Activated CD4-positive, CD25-positive, alpha-beta regulatory T cell (primary cell): ENCODE measurements around the gene DEPDC5.
"Not testable (repeated sequence)": the region's sequence is repeated elsewhere in the genome, so short reads cannot be mapped to it uniquely, and the experiment has no call there.

Source experiments
- DNase-seq, 4 experiments: peaks; one replicate each; lab custom pipeline; 2025; lab: John Stamatoyannopoulos, UW

DEPDC5 gene

DNA sequence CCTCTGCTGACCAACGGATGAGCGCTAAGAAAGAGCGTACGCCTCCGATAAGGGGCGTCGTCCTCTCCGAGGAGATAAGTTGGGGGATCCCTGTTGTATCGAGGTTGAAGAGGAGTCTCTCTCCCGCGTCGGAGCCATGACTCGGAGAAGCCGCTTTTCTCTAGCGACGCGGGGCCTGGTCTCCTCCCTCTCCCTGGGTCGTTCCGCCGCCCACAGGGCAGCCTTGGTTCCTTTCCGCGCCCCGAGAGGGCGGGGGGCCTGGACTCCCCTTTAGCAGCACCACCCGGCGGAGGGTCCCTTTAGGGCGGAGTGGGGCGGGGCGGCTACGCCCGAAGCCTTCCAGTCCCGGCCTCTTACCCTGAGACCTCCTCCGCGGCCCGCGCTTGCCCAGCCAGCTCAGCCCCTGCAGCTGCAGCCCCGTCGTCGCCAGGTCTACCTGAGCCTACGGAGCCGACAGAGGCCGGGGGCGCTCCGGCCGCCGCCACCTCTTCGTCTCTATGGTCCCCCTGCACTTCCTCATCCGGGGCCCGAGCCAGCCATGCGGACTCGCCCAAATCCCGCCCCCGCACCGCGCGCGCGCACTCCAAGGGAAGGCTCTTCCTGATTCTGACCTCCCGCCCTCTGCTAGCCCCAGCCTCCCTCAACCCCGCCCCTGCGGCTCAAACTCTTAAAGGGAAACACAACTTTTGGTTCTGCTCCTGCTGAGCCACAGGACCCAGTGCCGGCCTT lies 4.0 kb upstream of the DEPDC5 start, which contains the start of gene PRR14L:
Gene PRR14L, minus strand, starts transcription at position 497 of the 729 bp plus-strand sequence. CDS start 11,272 bp downstream, outside the sequence.
- peak; percentile 97 to 99 (median 98) for DNase-seq

DNA sequence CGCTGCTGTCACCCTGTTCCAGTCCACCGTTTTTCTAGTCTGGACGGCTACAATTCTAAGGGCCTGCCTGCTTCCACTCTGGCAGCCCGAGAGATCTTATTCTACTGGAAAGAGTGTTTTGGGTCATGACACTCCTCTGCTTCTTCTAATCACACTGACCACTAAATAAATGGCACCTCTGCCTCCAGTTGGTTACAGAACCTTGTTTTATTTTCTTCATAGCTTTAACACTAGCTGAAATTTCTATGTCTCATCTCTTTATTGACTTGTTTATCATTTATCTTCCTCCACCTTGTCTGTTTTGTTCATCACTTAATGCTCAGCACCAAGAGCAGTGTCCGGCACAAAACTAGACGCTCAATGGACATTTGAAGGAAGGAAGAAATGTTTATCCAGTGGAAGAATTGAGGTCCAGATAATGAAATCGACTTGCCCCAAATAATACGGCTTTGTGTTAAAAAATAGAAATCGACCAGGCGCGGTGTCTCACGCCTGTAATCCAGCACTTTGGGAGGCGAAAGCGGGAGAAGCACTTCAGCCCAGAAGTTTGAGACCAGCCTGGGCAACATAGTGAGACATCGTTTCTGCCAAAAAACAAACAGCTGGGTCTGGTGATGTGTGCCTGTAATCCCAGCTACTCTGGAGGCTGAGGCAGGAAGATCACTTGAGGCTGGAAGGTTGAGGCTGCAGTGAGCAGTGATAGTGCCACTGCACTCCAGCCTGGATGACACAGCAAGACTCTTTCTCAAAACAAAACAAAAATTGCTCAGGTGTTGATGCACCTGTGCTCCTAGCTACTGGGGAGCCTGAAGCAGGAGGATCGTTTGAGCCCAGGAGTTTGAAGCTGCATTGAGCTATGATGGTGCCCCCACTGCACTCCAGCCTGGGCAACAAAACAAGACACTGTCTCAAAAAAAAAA lies 3.2 kb upstream of the DEPDC5 start:
- DNase-seq = no peak

DNA sequence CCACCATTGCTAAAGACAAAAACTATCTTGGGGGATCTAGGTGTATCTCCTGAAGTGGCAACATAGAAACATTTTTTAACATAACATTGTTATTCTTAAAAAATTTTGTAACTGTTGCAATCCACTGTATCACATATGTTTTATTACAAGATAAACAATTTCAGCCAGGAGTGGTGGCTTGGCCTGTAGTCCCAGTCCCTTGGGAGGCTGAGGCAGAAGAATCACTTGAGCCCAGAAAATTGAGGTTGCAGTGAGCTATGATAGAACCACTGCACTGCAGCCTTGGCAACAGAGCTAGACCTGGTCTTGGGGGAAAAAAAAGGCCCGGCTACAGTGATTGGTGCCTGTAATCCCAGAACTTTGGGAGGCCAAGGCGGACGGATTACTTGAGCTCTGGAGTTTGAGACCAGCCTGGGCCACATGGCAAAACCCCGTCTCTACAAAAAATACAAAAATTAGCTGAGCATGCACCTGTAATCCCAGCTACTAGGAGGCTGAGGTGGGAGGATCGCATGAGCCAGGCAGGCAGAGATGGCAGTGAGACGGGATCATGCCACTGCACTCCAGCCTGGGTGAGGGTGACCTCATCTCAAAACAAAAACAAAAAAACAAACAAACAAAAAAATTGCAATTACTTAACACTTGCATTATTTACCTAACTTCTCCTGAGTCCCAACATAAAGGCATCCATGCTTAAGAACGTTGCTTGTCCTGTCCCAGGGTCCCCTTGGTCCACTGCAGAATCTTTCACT lies 1.5 kb upstream of the DEPDC5 start:
- no peak for DNase-seq

DNA sequence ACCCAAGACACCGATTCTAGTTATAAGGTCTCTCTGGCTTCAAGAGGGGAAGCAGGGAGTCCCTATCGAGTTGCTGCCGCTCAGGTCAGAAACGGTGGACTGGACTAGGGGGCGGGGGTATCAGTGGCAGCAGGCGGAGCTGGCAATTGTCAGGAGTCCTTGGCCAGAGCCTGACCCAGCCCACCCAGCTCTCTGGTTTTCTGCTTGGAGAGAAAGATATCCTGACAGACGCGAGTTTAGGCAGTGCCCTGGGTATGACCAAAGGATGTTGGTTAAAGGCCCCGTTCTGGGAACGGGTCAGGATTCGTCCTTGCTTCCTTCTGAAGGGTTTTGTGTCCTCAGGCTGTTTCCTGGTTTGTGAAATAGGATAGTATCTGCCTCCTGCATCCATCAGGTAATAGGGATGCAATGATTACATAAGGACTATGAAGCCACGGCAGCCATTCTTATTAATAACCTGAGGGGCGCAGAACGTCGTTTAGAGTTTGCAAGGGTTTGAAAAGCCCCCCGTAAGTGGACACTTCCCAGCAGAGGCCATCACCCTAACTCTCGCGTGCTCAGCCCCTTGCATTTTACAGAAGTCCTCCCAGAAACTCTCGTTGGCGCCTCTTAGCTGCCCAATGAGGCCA lies 700 bp upstream of the DEPDC5 start:
- DNase-seq = no peak

DNA sequence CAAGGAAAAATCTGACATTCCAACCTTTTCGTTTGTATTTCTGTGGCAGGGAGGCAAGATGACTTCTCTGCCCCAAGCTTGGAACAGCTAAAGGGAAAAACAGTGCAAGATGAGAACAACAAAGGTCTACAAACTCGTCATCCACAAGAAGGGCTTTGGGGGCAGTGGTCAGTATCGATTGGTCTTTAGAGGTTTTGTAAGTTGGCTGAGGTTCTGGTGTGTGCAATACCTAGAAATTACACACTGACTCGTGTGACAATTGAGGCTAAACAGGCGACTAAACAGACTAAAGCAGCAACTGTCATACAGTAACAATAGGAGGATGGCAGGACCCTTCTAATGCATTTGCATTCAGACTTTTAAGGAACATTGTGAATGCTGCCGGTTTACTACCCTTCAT lies 994 bp downstream of the DEPDC5 start:
- DNase-seq = no peak

DNA sequence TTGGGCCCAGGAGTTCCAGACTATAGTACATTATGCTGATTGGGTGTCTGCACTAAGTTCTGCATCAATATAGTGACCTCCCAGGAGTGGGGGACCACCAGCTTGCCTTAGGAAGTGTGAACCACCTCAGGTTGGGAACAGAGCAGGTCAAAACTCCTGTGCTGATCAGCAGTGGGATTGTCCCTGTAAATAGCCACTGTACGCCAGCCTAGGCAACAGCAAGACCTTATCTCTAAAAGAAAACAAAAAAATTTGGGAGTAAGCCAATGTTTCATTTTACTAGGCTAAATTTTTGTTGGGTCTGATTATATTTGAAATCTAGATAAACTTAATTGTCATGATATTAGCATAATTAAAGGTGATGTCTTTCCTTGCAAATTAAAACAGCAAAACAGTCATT lies 3.4 kb downstream of the DEPDC5 start:
- no peak for DNase-seq

DNA sequence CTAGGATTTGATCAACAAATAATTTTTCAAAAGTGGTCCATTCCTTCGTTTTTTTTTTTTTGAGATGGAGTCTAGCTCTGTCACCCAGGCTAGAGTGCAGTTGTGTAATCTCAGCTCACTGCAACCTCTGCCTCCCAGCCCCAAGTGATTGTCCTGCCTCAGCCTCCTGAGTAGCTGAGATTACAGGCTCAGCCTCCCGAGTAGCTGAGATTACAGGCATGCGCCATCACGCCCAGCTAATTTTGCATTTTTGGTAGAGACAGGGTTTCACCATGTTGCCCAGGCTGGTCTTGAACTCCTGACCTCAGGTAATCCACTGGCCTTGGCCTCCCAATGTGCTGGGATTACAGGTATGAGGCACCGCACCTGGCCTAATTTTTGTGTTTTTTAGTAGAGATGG lies 5.0 kb downstream of the DEPDC5 start:
- DNase-seq = not testable (repeated sequence)

DNA sequence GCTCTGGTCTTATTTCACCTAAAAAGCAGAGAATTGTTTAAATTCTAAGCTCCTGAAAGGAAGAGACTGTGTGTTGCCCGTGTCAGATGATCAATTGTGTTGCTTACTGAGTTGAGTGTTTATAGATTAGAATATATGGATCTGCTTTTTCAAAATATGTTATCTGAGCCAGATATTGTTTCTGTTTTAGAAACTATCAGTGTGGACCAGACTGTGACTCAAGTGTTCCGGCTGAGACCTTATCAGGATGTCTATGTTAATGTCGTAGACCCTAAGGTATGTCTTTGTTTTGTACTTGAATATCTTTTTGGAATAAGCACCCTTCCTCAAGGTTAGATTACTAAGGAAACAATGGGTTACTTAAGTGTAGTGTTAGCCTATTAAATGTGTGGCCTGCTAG lies 11.0 kb downstream of the DEPDC5 start:
- DNase-seq = no peak

DNA sequence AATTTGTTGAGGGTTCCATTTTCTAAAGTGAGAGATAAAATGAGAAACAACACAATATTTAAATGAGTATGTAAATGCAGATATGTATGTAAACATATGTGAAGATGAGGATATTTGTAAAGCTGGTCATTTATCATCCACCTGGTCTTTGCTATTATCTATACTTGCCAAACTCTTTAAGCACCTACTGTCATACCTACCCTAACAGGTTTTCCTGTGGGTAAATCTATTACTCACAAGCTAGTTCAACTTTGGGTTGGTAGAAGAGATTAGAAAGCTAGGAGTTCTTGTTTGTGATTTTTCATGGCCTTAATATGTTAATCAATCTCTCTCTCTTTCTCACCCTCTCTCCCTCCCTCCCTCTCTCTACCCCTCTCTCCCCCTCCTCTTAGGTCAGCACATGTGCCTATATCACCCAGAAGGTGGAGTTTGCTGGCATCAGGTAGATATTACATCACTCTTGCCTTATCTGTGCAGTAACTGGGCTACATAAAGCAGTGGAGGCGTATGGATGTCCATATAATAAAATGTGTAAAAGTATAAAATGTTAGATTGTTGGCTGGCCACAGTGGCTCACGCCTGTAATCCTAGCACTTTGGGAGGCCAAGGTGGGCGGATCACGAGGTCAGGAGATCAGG lies 14.7 kb downstream of the DEPDC5 start:
- DNase-seq = no peak

DNA sequence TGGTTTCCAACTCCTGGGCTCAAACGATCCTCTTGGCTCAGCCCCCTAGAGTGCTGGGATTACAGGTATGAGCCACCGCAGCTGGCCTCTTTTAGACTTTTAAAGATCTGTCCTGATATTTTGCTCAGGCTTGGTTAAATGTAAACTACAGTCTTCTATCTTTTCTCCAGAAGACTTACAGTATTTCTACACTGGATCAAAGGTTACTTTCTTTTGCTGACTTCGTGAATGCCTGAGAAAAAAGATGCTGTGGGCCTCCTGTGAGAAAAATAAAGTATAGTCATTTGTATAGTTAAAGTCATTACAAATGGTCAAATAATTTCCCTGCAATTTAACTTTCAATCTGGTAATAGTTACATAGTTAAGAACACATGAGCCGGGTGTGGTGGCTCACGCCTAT lies 19.6 kb downstream of the DEPDC5 start:
- DNase-seq = no peak

DNA sequence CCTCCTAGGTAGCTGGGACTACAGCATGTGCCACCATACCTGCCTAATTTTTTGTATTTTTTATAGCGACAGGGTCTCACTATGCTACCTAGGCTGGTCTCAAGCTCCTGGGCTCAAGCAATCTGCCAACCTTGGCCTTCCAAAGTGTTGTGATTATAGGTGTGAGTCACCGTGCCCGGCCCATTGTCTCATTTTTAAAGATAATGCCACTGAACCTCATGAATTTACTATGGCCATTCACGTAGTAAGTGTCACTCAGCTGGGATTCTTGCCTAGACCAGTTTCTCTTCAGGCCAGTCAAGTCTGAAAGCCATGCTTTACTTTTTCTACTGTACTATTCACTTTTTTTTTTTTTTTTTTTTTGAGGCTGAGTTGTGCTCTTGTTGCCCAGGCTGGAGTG lies 22.4 kb downstream of the DEPDC5 start:
- DNase-seq = no peak

DNA sequence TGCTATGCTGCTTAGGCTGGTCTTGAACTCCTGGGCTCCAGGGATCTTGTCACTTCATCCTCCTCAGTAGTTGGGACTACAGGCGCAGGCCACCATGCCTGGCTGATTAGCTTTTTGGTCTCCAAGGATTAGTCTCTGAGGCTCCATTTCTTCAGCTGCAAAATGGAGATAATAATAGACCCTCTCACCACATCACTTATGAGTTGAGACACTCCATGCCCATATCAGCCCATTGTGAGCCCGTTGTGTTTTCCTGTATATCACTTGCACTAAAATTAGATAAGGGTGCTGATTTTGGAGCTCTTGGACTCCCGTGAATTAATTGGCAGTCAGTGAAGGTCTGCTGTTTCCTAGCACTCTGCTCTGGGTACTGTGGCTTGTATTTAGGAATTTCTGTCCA lies 36.0 kb downstream of the DEPDC5 start:
- no peak for DNase-seq

DNA sequence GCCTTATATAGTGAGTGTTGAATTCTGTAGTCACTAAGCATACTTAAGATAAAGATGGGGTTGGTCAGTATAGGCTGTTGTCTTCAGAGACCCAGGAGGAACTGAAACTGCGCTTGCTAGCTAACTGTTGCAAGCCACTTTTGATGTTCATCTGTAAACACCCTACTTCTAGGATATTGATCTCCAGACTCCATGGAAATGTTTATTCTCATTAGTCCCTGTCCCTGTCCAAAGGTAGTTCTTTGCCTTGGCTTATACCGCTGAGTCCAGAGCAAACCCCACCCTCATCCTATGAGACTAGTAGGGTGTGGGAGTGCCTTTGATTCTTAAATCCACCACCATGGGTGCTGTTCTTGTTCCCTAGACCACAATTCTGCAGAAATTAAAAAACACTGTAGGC lies 36.4 kb downstream of the DEPDC5 start:
- DNase-seq = no peak

DNA sequence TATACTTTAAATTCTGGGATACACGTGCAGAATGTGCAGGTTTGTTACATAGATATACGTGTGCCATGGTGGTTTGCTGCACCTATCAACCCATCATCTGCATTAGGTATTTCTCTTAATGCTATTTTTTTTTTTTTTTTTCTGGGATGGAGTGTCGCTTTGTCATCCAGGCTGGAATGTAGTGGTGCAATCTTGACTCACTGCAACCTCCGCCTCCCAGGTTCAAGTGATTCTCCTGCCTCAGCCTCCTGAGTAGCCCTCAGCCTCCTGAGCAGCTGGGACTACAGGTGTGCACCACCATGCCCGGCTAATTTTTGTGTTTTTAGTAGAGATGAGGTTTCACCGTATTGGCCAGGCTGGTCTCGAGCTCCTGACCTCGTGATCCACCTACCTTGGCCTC lies 45.5 kb downstream of the DEPDC5 start:
- not testable (repeated sequence) for DNase-seq

DNA sequence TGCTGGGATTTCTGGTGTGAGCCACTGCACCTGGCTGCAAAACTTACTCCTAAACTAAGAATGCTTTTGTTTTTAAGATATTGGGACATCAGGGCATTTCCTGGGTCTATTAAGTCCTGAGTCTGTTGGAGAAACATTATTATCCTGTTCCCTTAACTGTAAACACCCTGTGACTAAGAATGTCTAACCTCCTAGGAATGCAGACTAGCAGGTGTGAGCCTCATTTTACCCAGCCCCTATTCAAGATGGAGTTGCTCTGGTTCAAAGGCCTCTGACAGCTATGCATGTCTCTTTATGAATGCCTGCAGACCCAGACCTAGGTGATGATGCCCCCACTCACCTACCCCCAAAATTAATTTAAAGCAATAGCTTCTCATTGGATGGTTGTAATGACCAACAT lies 46.2 kb downstream of the DEPDC5 start:
- no peak for DNase-seq

DNA sequence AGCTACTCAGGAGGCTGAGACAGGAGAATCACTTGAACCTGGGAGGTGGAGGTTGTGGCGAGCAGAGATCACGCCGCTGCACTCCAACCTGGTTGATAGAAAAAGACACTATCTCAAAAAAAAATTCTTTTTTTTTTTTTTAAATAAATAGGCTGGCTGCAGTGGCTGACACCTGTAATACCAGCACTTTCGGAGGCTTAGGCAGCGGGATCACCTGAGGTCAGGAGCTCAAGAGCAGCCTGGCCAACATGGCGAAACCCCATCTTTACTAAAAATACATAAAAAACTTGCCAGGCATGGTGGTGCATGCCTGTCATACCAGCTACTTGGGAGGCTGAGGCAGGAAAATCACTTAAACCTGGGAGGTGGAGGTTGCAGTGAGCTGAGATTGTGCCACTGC lies 47.0 kb downstream of the DEPDC5 start:
- DNase-seq = not testable (repeated sequence)

DNA sequence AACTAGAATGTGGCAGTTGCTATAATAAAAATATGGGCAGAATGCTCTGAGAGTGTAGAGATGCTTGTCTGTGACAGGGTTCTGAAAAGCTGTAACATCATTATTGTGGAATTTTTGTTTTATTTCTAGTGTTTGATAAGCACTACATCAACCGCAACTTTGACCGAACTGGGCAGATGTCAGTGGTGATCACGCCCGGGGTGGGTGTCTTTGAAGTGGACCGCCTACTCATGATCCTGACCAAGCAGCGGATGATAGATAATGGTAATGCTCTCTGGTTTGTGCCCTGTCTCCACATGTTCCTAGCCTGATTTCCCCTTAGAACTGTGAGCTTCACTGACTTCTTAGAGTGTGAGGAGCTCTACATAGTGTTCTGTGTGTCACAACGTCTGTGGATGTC lies 48.8 kb downstream of the DEPDC5 start:
- no peak for DNase-seq

DNA sequence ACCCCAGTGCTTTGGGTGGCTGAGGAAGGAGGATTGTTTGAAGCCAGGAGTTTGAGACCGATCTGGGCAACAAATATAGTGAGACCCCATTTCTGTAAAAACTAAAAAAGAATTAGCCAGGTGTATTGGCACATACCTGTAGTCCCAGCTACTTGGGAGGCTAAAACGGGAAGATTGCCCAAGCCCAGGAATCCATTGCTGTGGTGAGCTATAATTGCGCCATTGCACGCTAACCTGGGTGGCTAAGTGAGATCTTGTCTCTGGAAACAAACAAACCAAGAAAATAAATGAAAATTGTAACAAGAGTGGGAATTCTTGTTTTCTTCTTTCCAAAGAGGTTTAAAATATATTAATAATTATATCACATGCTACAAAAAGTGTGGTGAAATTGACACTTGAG lies 52.9 kb downstream of the DEPDC5 start:
- DNase-seq = no peak

DNA sequence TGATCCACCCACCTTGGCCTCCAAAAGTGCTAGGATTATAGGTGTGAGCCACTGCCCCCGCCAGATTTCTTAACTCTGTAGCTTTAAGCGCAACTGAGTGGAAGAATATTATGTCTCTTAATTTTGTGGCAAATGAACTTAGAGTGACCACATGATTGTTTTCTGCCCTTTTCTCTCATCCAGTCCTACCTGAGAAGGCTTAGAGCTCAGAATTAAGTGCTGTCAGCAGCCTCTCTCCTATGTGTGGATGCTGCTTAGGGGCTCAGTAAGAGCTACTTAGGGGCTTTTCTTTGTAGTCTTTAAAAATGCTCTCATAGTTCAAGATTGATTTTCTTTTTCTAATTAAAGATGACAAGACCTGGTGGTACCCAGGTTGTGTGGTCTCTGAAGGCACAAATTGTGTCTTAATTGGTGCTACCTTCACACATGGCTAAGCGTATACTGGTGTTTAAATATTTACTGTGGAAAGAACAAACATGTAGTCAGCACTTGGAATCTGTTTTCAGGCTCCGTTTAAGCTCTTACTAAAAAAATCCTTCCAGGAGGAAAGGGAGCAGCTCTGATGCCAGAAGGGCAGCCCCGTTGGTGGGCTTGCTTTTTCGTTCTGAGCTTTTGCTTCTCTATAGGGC lies 59.3 kb downstream of the DEPDC5 start:
- DNase-seq = no peak

DNA sequence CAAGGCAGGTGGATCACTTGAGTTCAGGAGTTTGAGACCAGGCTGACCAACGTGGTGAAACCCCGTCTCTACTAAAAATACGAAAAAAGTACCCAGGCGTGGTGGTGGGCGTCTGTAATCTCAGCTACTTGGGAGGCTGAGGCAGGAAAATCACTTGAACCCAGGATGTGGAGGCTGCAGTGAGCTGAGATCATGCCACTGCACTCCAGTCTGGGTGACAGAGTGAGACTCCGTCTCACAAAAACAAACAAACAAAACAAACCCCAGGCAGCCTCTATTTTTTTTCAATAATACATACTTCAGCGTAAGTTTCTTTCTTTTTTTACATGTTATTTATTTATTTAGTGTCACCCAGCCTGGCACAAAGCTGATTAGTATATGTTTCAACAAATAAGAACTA lies 60.1 kb downstream of the DEPDC5 start:
- not testable (repeated sequence) for DNase-seq

DNA sequence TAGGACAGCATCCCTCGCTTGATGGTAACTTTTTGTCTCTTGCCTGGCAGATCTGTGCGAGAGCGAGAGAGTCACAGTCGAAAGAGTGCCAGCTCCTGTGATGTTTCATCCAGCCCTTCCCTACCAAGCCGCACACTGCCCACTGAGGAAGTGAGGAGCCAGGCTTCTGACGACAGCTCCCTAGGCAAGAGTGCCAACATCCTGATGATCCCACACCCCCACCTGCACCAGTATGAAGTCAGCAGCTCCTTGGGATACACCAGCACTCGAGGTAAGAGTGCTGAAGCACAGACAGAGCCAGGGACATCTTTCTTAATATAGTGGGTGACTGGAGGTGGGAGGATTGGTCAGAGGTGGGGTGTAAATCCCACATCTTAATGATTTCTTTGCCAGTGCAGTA lies 61.1 kb downstream of the DEPDC5 start:
- no peak for DNase-seq
